GM12872 (cell line): ENCODE results near the gene TRPC1.

Experiments
- TF ChIP-seq, protein P1 (sequence below): IDR thresholded peaks from 3 replicates; pipeline ENCODE4 v1.5.1; 2011; ENCODE audit warnings: low read depth, mild to moderate bottlenecking, low read length, moderate library complexity; ENCODE audit not compliant: insufficient read depth

TRPC1 gene

GRCh38 chr3:142726017-142726416 is 2.2 kb downstream of the TRPC1 start:
- TF ChIP-seq, protein P1, sequence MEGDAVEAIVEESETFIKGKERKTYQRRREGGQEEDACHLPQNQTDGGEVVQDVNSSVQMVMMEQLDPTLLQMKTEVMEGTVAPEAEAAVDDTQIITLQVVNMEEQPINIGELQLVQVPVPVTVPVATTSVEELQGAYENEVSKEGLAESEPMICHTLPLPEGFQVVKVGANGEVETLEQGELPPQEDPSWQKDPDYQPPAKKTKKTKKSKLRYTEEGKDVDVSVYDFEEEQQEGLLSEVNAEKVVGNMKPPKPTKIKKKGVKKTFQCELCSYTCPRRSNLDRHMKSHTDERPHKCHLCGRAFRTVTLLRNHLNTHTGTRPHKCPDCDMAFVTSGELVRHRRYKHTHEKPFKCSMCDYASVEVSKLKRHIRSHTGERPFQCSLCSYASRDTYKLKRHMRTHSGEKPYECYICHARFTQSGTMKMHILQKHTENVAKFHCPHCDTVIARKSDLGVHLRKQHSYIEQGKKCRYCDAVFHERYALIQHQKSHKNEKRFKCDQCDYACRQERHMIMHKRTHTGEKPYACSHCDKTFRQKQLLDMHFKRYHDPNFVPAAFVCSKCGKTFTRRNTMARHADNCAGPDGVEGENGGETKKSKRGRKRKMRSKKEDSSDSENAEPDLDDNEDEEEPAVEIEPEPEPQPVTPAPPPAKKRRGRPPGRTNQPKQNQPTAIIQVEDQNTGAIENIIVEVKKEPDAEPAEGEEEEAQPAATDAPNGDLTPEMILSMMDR = no peak

DNA sequence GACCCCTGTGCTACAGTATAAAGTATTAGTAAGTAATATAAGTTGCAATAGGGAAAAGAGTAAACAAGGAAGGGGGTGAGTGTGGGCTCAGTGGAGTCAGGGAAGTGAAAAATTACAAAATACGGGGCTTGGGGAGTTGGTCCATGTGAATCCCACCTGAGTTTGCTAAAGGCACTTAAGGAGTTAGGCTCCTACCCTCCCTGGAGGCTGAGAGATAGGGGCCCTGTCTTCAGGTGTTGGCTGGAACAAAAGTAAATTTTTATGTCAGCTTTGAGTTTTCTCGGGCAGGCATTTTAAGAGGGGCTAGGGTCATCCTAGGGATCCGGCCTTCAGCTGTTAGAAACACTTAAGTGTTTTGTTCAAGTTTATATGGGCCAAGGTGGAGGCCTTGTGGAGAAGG is 8.2 kb downstream of the TRPC1 start:
- TF ChIP-seq, protein P1 = no peak

DNA sequence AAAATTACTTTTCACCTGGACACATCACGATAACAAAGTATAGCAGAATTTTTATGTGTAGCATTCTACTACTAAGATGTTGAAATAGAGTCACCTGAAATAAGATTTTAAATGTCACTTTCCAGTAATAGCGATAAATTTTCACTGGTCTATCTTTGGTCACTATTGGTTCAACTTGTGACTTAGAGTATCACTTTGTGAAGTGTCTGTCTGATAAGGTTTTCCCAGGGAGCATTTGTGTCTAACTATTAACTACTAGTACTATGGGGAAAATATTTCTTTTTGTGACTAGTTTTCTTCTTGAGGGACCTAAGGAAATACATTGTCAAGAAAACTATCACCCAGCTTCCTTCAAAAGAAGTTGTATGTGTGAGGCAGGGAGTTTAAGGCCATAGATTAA is 11.0 kb downstream of the TRPC1 start:
- TF ChIP-seq, protein P1 = no peak

GRCh38 chr3:142735462-142735861 is 11.6 kb downstream of the TRPC1 start:
- TF ChIP-seq, protein P1 = no peak

GRCh38 chr3:142738396-142738795 is 14.6 kb downstream of the TRPC1 start:
- TF ChIP-seq, protein P1 = no peak

GRCh38 chr3:142746646-142747045 is 22.8 kb downstream of the TRPC1 start:
- TF ChIP-seq, protein P1 = no peak

- TF ChIP-seq, protein P1 = no peak
Measured at GRCh38 chr3:142754494-142754893, 30.7 kb downstream of the TRPC1 start.

- TF ChIP-seq, protein P1 = no peak
Measured at GRCh38 chr3:142768338-142768737, 44.5 kb downstream of the TRPC1 start.
